Stimulated activated naive CD8-positive, alpha-beta T cell treated with anti-CD3 and anti-CD28 coated beads, Interleukin-15, Interleukin-2, amounts not matched to agents 100 U/mL and 50 U/mL, for 24 hours (primary cell): ENCODE data around the gene FHIT.

Experiments
- ATAC-seq: fragments of 150-1000 bp; cut with Tn5 transposase; one replicate; pipeline ENCODE4 v1.10.0; 2021
- DNase-seq: peaks from one replicate; pipeline ENCODE4 v3.0.0; 2021

FHIT gene

DNA sequence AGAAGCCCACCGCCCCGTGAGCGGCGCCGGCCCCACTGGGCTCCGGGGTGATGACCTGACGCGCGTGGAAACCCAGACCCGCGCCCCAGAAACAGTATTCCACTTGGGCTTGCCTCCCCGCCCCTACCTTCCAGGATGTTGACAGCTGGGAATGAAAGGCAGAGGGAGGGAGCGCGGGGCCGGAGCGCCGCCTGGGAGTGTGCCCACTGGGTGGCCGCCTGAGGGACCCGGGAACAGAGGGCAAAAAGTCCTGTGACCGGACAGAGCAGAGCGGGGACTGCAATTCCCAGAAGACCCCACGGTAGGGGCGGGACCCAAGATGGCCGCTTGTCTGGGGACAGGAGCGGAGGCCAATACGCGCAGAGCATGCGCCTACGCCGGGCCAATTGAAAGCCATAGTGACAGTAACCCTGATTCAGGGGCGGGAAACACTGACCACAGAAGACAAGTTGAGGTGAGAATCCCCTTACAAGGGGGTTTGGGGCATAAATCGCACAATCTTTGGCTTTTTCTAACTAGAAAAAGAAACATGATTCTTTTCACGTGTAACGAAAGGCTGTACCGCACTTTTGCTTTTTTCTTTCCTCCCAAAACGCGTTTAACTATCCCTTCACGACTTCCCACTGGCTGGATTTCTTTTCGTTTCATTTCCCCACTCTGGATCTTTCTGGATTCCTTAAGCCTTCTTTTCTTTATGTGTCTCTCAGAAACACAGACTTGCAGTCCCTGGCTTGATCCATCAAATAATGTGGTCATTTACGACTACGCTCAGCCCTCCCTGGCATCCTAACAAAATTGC lies at the start of gene FHIT:
TSS of gene FHIT (minus strand) at position 279 of the 799 bp plus-strand sequence.
- peak; percentile 92 for DNase-seq
- peak; percentile 98 for ATAC-seq

DNA sequence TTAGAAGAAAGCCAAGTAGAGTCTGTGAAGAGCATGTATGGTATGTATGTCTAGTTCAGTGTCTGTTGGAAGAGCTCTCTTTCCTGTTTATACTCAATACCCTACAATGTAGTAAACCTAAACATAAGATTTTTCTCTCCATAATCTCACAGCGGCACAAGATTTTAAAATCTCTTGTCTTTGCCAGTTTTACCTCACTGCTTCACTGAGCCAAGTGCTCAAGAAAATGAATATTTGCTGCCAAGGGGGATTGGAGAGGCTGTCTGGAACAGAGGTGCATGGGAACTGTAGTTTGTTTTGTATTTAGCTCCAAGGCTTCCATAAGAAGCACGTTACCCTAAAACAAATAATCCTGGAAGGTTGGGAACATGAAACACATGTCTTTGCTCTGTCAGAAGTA lies 49.5 kb upstream of the FHIT start:
- ATAC-seq (no peak), DNase-seq (no peak)

GRCh38 chr3:61300006-61300380 lies 48.7 kb upstream of the FHIT start:
- ATAC-seq (no peak), DNase-seq (no peak)

DNA sequence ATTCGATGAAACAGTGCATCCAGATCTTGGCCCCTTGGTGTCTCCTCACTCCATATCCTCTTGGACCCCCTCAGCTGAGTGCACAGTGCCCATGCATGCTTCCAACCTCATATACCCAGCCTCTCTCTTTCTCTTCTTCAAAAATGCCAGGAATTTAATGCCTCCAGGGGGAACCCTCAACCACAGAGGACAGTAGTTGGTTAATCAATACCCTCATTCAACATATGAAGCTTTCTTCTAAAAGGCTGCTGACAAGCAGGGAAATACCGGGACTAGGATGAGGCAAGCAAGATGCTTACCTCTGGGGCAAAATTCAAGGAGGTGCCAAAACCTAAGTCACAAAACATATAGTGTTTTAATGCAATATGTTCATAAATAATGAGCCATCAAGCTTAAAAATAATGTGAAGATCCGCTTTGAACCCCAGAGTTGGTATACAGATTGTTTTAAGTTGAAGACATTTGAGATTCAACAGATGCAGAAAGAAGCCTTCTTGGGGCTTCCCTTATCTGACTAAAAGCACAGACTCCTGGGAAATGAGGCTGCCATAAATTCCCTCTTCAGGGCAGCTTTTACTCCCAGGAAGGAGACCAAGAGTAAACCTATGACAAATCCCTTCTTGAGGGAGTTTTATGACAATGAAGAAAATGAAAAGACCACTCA lies 48.2 kb upstream of the FHIT start:
- ATAC-seq: no peak
- DNase-seq: no peak

- ATAC-seq (no peak), DNase-seq (no peak)
These were observed 46.6 kb upstream of the FHIT start for GRCh38 chr3:61297821-61298220.

GRCh38 chr3:61288446-61288845 lies 37.2 kb upstream of the FHIT start:
- no peak for ATAC-seq
- no peak for DNase-seq

DNA sequence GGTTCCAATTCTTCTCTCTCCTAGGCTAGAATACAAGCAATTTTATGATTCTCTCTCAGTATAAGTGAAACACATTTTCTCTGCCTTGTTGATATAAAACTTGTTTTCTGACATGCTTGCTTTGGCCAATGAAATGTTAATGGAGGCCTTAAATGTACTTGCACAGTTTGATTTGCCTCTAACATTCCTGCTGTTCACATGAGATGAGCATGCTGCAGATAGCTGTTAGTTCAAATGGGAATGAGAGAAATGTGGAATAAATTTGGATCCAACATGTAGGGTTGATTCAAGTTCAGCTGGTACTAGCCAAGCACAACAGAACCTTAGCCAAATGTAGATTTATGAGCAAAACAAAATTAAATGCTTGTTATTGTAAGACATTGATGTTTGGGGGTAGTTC lies 32.6 kb upstream of the FHIT start:
- DNase-seq (no peak), ATAC-seq (no peak)

DNA sequence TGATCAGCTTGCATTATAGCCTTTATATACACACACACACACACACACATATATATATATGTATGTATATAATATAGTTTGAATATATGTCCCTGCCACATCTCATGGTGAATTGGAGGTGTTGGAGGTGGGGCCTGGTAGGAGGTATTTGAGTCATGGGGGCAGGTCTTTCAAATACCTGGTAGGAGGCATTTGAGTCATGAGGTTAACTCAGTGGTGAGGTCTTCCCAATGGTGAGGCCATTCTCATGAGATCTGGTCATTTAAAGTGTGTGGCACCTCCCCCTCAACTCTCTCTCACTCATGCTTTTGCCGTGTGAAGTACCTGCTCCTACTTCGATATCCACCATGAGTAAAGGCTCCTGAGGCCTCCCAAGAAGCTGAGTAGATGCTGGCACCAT lies 27.5 kb upstream of the FHIT start:
- no peak for DNase-seq
- no peak for ATAC-seq

- DNase-seq (no peak), ATAC-seq (no peak)
These were observed 26.2 kb upstream of the FHIT start for GRCh38 chr3:61277411-61277810.

GRCh38 chr3:61269435-61269834 lies 18.2 kb upstream of the FHIT start:
- ATAC-seq (no peak), DNase-seq (no peak)

DNA sequence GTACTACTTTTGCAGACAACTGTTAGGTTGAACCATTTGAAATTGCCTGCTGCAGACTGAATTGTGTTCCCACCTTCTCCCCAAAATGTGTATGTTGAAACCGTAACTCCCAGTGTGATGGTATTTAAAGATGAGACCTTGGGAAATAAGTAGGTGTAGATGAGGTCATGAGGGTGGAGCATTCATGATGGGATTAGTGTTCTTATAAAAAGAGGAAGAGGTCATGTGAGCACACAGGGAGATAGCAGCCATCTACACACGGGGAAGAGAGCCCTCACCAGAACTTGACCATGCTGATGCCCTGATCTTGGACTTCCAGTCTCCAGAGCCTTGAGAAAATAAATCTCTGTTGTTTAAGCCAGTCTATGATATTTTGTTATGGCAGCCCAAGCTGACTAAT lies 17.4 kb upstream of the FHIT start:
- DNase-seq (no peak), ATAC-seq (no peak)

DNA sequence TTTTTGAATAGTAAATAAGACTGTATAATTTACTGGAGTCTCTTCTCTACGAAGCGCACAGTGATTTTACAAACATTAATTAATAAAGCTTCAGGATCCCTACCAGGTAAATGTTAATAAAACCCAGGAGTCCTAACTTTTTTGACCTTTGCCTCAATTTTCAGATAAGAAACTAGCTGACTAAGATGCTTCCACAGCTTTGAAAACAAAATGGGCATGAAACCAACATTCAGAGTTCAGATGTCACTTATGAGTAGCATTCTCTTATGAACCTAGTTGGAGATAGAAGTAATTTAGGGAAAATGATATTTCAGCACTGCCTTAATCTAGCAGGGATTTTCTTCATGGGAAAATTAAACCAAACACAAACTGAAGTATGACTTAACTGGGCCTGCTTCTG lies 13.0 kb upstream of the FHIT start:
- ATAC-seq (no peak), DNase-seq (no peak)

- DNase-seq (no peak), ATAC-seq (no peak)
These were observed 5.9 kb upstream of the FHIT start for GRCh38 chr3:61257148-61257547.

- DNase-seq: no peak
- ATAC-seq: no peak
These were observed 2.5 kb upstream of the FHIT start for GRCh38 chr3:61253756-61254155.

- no peak for ATAC-seq
- no peak for DNase-seq
These were observed 1.6 kb upstream of the FHIT start for GRCh38 chr3:61252836-61253235.

DNA sequence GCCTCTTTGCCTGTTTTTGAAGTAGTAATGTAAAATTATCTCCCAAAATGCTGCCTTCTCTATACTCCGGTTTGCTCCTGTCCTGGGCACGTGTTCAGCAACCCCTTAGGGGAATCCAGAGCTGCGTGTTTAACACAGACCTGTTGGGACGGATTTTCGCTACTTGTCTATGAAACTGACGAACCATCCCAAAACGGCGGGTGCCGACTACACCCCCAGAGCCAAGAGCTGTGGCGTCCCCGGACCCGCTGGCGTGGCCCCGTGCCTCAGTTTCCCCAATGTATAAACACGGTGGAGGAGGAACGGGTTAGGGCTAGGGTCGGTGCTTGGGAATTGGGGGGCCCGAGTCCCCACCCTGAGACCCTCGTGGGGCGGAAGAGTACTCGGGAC lies 473 bp downstream of the FHIT start:
- ATAC-seq: no peak

DNA sequence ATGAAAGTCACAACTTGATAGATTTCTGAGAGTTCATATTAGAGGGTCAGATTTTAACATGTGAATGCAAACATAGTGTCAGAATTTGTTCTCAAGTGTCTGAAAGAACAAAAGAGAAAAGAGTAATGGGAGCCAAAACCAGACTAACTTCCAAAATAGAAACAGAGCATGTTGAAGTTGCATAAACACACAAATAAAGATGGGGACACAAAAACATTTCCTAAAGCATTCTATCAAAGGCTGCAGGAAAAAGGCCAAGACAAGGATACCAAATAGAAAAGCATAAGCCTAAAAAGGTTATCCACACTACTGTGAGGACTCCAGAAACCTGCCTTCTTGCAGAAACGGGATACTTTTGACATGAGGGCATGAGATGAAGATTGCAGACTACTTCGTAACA lies 2.8 kb downstream of the FHIT start:
- no peak for ATAC-seq
- DNase-seq: no peak

More for the DNA sequence above, 473 bp downstream of the FHIT start:
- DNase-seq: peak; percentile 29

DNA sequence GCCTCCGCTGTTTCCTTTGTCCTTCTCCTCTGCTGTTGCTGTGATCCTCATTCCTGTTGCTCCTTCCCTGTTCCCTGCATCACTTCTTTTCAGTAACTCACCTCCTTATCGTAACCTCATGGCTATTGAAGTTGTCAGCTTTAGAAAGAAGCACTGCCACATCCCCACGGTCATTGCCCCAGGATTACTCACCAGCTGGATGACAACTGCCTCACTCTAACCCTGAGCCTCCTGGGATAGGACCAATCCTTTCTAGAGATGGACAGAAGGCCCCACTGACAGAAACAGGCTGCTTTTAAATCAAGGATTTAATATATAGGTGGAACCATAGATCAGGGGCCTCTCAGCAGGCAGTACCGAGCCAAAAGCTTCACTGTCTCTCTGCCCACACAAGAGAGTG lies 4.1 kb downstream of the FHIT start:
- ATAC-seq: no peak
- DNase-seq: no peak

DNA sequence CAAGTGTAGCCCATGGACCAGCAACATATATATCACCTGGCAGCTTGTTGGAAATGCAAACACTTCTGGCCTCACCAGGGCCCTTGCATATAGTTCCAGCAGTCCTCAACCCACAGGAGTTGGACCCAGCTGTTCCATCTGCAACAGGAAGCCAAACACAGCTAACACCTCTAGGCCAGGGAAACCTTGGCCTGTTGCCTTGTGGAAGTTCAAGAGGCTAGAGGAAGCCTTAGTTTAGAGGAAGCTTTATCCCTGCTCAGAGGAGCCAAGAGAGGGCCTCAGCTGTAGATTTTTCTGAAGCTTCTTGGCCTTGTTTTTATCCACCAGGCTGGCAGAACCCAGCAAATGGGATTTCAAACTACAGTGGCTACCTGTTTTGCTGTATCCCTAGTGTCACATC lies 11.4 kb downstream of the FHIT start:
- no peak for ATAC-seq

GRCh38 chr3:61237858-61238257 lies 13.4 kb downstream of the FHIT start:
- ATAC-seq: no peak
- DNase-seq: no peak

More for the DNA sequence above, 11.4 kb downstream of the FHIT start:
- no peak for DNase-seq

- peak; percentile 59 for ATAC-seq
- DNase-seq: no peak
These were observed 14.7 kb downstream of the FHIT start for GRCh38 chr3:61236556-61236955.

- no peak for DNase-seq
- ATAC-seq: no peak
These were observed 17.5 kb downstream of the FHIT start for GRCh38 chr3:61233746-61234145.

DNA sequence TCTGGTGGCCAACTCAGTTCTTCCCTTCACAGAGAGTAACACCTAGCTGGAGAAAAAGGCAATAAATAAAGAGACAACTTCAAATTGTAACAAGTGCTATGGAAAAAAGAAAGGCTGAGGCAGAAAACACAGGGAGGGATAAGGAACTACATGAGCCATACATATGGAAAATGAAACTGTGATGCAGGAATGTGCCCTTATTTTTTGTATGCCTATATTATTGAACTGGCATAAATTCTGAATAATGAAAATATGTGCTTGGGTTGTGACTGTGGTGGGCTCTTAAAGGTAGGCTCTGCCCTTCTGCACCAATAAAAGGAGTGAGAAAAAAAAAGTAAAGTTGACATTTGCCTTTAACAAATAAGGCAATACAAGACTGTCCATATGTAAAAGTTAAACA lies 19.6 kb downstream of the FHIT start:
- DNase-seq (no peak), ATAC-seq (no peak)

DNA sequence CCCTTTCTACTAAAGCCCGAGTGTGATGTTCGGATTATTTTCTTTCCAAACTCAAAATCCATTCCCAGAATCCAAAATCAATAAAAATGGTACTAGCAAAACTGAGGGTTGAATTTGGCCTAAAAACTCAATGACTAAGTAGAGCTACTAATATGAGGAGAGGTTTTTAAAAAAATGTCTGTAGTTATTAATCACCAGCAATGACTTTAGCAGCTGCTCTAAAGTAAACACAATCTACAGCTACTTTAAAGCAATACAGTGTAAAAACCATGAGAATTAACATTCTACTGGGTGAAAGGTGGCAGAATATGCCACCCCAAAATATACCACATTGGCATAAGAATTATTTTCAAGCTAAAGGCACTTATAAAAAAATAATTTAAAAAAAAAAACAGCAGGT lies 23.5 kb downstream of the FHIT start:
- DNase-seq (no peak), ATAC-seq (no peak)
